ENCODE data around the gene TMSB4X.
A peak's percentile ranks its signal among the peaks of the same experiment; 100 is the strongest.

The TMSB4X gene

DNA sequence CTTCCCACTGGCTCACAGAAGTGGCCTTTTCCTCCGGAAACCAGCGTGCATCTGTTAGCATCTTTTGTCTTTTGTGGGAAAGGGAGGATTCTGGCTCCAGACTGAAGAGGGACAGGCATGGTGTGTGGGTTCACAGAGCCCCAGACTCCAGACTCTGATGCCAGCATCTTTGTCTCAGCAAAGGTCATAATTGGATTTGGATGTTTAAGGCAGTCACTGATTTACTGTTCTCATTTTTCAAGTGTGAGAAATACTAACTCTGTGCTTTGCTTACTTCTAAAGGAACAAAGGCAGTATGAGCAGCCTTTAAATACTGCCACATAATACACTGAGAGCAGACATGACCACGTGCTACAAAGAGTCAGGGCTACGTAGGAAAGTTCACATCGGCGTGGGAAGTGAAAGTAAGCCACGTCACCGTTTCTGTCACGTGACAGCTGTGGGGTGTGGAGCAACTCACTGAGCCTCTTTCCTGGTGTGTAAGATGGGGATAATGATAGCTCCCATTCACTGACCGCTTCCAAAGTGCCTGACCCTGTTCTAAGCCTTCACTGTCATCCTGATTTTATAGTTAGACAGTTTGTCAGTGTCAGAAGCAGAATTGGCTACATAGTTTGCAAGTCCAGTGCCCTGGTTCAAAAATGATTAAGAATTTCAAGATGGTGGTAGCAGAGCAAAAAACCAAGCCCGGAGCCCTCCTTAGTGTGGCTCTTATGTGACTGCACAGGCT lies 24.8 kb upstream of the TMSB4X start:
- Histone ChIP-seq H3K4me1 (ENCODE audit: control insufficient read depth, low read length) (peaks cover 80% of the 10 kb centered on the region), H3K9me3 (ENCODE audit: control insufficient read depth, insufficient read depth, low read length) (no peaks in the 10 kb centered on the region), H3K4me2 (ENCODE audit: low read length) (peak overlapping the region; percentile 82), H4K20me1 (ENCODE audit: control insufficient read depth, insufficient read depth, low read depth, low read length) (no peaks in the 10 kb centered on the region), H3K27me3 (ENCODE audit: control insufficient read depth, low read length) (no peaks in the 10 kb centered on the region), H3K4me3 (ENCODE audit: low read length) (peak overlapping the region; percentile 67), H3K36me3 (ENCODE audit: control insufficient read depth, low read length) (no peaks in the 10 kb centered on the region), H3K27ac (ENCODE audit: low read depth, low read length) (peak overlapping the region; percentile 87), H3K79me2 (ENCODE audit: control insufficient read depth, low read length) (peaks cover 9% of the 10 kb centered on the region; the same call in 1 of the 2 replicates), H3F3A (ENCODE audit: control insufficient read depth, insufficient read depth) (0 out of 2 replicates have a peak, but pooled peaks cover 2% of the 10 kb centered on the region), H3K9me2 (replicated peaks; ENCODE audit: control insufficient read depth, low read length) (no peaks in the 10 kb centered on the region)
- no peak for TF ChIP-seq EZH2phosphoT487 (IDR thresholded peaks at IDR 0.05; ENCODE audit: borderline replicate concordance, low read length)
- TF ChIP-seq, protein P1, sequence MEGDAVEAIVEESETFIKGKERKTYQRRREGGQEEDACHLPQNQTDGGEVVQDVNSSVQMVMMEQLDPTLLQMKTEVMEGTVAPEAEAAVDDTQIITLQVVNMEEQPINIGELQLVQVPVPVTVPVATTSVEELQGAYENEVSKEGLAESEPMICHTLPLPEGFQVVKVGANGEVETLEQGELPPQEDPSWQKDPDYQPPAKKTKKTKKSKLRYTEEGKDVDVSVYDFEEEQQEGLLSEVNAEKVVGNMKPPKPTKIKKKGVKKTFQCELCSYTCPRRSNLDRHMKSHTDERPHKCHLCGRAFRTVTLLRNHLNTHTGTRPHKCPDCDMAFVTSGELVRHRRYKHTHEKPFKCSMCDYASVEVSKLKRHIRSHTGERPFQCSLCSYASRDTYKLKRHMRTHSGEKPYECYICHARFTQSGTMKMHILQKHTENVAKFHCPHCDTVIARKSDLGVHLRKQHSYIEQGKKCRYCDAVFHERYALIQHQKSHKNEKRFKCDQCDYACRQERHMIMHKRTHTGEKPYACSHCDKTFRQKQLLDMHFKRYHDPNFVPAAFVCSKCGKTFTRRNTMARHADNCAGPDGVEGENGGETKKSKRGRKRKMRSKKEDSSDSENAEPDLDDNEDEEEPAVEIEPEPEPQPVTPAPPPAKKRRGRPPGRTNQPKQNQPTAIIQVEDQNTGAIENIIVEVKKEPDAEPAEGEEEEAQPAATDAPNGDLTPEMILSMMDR (IDR thresholded peaks at IDR 0.05; ENCODE audit: low read depth, low read length, poor library complexity, severe bottlenecking), result no peak

DNA sequence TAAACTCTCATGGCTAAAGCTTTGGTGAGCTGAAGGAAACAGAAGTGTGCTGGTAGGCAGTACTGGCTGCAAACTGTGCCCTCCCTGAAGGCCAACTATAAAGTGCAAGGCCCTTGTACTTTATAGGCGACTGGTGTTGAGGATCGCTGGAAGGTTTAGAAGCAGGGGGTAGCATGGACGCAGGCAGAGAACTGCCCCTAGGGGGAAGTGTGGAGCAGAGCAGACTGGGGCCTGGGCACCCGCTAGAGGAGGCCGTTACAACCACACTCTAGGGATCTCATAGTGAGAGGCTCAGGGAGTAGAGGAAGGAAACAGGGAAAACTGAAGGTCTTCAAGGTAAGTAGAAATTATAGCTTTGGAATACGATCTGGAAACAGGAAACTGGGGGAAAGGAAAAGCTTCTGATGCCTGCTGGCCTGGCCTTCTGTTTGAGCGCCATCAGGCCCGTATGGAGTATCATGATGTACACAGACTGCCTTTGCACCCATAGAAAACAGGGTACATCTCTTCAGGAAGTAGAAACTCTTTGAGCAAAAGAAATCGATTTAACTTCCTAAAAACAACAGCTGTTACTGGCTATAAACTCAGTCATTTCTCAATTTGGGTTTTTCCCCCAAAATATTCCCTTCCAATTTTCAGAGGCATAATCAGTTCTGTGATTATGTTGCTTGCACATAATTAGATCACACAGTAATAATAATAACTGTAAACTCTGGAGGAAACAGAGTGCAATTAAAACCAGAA lies 23.9 kb upstream of the TMSB4X start:
- no peaks in the 10 kb centered on the region for H3K36me3 ChIP-seq (ENCODE audit: control insufficient read depth, low read length)
- no peaks in the 10 kb centered on the region for H3K9me2 ChIP-seq (replicated peaks; ENCODE audit: control insufficient read depth, low read length)
- H3K9me3 ChIP-seq (ENCODE audit: control insufficient read depth, insufficient read depth, low read length), result no peaks in the 10 kb centered on the region
- peaks cover 9% of the 10 kb centered on the region; the same call in 1 of the 2 replicates for H3K79me2 ChIP-seq (ENCODE audit: control insufficient read depth, low read length)
- no peaks in the 10 kb centered on the region for H4K20me1 ChIP-seq (ENCODE audit: control insufficient read depth, insufficient read depth, low read depth, low read length)
- H3K27ac ChIP-seq (ENCODE audit: low read depth, low read length), result peak overlapping the region; percentile 87
- TF ChIP-seq, protein P1 (IDR thresholded peaks at IDR 0.05; ENCODE audit: low read depth, low read length, poor library complexity, severe bottlenecking), result peak; percentile 74
- TF ChIP-seq EZH2phosphoT487 (IDR thresholded peaks at IDR 0.05; ENCODE audit: borderline replicate concordance, low read length), result no peak
- peak overlapping the region; percentile 82 for H3K4me2 ChIP-seq (ENCODE audit: low read length)
- peaks cover 89% of the 10 kb centered on the region for H3K4me1 ChIP-seq (ENCODE audit: control insufficient read depth, low read length)
- H3K4me3 ChIP-seq (ENCODE audit: low read length), result peak overlapping the region; percentile 67
- H3F3A ChIP-seq (ENCODE audit: control insufficient read depth, insufficient read depth), result peaks cover 9% of the 10 kb centered on the region; the same call in 1 of the 2 replicates
- H3K27me3 ChIP-seq (ENCODE audit: control insufficient read depth, low read length), result no peaks in the 10 kb centered on the region

DNA sequence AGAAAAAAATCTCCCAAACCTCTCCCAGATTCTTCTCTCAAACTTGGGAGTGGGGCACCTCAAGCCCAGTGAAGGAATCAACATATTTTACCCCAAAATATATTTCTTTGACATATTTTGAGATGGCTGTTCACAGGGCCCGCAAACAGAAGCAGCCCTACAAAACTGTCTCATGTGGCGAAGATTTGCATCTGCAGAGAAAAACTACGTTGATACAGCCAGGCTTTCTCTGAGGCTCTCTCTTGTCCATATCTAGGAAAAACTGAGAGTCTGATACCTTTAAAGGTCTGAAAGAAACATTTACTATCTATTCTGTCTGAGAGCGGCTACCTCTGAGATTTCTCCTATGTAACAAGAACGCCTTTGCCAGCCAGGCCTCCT lies 23.3 kb upstream of the TMSB4X start:
- Histone ChIP-seq H3K9me3 (ENCODE audit: control insufficient read depth, insufficient read depth, low read length) (no peaks in the 10 kb centered on the region), H3K27me3 (ENCODE audit: control insufficient read depth, low read length) (no peaks in the 10 kb centered on the region), H3K36me3 (ENCODE audit: control insufficient read depth, low read length) (peaks cover 2% of the 10 kb centered on the region; the same call in 1 of the 2 replicates), H3F3A (ENCODE audit: control insufficient read depth, insufficient read depth) (peaks cover 12% of the 10 kb centered on the region), H3K4me3 (ENCODE audit: low read length) (peak overlapping the region; percentile 67), H3K9me2 (replicated peaks; ENCODE audit: control insufficient read depth, low read length) (no peaks in the 10 kb centered on the region), H3K27ac (ENCODE audit: low read depth, low read length) (peak overlapping the region; percentile 87), H3K79me2 (ENCODE audit: control insufficient read depth, low read length) (peaks cover 9% of the 10 kb centered on the region; the same call in 1 of the 2 replicates), H4K20me1 (ENCODE audit: control insufficient read depth, insufficient read depth, low read depth, low read length) (no peaks in the 10 kb centered on the region), H3K4me1 (ENCODE audit: control insufficient read depth, low read length) (peaks cover 95% of the 10 kb centered on the region), H3K4me2 (ENCODE audit: low read length) (peak overlapping the region; percentile 82)
- TF ChIP-seq EZH2phosphoT487 (IDR thresholded peaks at IDR 0.05; ENCODE audit: borderline replicate concordance, low read length), result no peak
- TF ChIP-seq, protein P1 (IDR thresholded peaks at IDR 0.05; ENCODE audit: low read depth, low read length, poor library complexity, severe bottlenecking), result no peak
